ENCODE measurements around the gene ALS2CL.
"Not testable (repeated sequence)": the region's sequence is repeated elsewhere in the genome, so short reads cannot be mapped to it uniquely, and the experiment has no call there.

ALS2CL gene

GRCh38 chr3:46714728-46715506 is 21.4 kb upstream of the ALS2CL start:
- no peak for DNase-seq

- no peak for DNase-seq
Measured at GRCh38 chr3:46713898-46714552, 20.5 kb upstream of the ALS2CL start.

GRCh38 chr3:46713050-46713897 is 19.8 kb upstream of the ALS2CL start:
- no peak for DNase-seq

GRCh38 chr3:46712191-46713049 is 18.9 kb upstream of the ALS2CL start:
- DNase-seq = no peak

- no peak for DNase-seq
Measured at GRCh38 chr3:46711760-46712159, 18.3 kb upstream of the ALS2CL start.

GRCh38 chr3:46711305-46711704 is 17.8 kb upstream of the ALS2CL start:
- no peak for DNase-seq

GRCh38 chr3:46710671-46711295 is 17.3 kb upstream of the ALS2CL start:
- no peak for DNase-seq

GRCh38 chr3:46710229-46710628 is 16.8 kb upstream of the ALS2CL start:
- DNase-seq = no peak

- DNase-seq = no peak
Measured at GRCh38 chr3:46709721-46710120, 16.2 kb upstream of the ALS2CL start.

- DNase-seq = no peak
Measured at GRCh38 chr3:46709157-46709654, 15.7 kb upstream of the ALS2CL start.

- DNase-seq = no peak
Measured at GRCh38 chr3:46708401-46709156, 15.1 kb upstream of the ALS2CL start.

- DNase-seq = no peak
Measured at GRCh38 chr3:46707601-46708011, 14.1 kb upstream of the ALS2CL start.

GRCh38 chr3:46706771-46707582 is 13.5 kb upstream of the ALS2CL start:
- no peak for DNase-seq

- DNase-seq = no peak
Measured at GRCh38 chr3:46705751-46706552, 12.5 kb upstream of the ALS2CL start.

GRCh38 chr3:46705022-46705530 is 11.6 kb upstream of the ALS2CL start:
- peak; percentile 75 for DNase-seq

GRCh38 chr3:46704346-46704745 is 10.9 kb upstream of the ALS2CL start:
- DNase-seq = not testable (repeated sequence)

GRCh38 chr3:46703013-46703520 is 9.6 kb upstream of the ALS2CL start:
- no peak for DNase-seq

- no peak for DNase-seq
Measured at GRCh38 chr3:46702246-46703012, 8.9 kb upstream of the ALS2CL start.

Measured in NCI-H82 (cell line).